GM18861 (cell line): ENCODE measurements around the gene SLC22A4.

Experiments
- ATAC-seq: cut with Tn5 transposase; IDR thresholded peaks from one replicate; pipeline ENCODE4 v1.9.1; 2021; ENCODE audit not compliant: unreplicated experiment

Gene SLC22A4

DNA sequence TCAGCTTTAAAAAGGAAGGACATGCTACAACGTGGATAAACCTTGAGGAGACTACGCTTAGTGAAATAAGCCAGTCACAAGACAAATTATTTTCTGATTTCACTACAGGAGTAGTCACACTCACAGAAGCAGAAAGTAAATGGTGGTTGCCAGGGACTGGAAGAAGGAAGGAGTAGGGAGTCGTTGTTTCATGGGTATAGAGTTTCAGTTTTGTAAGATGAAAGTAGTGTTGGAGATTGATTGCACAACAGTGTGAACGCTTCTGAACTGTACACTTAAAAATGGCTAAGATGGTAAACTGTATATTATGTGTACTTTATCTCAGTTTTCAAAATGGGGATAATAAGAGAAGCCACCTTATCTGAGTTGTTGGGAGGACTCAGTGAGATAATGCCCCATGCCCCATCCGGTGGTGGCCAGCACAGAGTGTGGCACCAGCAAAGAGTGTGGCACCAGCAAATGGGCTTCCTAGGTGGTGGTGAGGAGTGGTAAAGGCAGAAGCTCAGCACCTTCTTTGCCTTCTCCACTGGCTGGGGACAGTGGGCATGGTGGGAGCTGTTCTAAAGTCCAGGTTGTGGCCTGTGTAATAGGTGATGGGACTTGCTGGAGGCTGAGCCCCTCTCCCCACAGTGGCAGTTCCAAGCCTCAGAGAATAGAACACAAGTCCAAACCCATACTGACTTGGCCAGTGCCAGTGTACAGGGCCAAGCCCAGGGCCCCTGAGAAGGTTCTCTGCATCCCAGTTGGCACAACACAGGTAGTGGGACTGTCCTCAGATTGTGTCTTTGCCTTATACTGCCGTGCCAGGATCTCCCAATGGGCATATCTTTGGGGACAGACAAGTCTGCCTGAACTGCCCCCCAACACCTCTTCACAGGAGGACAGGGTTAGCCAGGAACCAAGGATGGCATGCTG lies 4.4 kb downstream of the SLC22A4 start:
- no peak for ATAC-seq

DNA sequence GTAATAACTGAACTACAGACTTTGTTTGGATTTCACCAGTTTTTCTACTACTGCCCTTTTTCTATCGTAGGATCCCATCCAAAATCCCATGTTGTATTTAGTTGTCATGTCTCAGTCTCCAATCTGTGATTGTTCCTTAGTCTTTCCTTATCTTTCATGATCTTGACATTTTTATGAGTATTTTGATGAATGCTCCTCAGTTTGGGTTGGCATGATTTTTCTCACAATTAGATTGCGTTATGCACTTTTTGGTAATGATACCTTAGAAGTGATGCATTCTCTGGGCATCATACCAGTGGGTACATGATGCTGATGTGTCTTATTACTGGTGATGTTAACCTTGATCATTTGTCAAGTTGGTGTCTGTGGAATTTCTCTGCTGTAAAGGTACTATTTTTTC lies 5.7 kb downstream of the SLC22A4 start:
- ATAC-seq, result no peak

DNA sequence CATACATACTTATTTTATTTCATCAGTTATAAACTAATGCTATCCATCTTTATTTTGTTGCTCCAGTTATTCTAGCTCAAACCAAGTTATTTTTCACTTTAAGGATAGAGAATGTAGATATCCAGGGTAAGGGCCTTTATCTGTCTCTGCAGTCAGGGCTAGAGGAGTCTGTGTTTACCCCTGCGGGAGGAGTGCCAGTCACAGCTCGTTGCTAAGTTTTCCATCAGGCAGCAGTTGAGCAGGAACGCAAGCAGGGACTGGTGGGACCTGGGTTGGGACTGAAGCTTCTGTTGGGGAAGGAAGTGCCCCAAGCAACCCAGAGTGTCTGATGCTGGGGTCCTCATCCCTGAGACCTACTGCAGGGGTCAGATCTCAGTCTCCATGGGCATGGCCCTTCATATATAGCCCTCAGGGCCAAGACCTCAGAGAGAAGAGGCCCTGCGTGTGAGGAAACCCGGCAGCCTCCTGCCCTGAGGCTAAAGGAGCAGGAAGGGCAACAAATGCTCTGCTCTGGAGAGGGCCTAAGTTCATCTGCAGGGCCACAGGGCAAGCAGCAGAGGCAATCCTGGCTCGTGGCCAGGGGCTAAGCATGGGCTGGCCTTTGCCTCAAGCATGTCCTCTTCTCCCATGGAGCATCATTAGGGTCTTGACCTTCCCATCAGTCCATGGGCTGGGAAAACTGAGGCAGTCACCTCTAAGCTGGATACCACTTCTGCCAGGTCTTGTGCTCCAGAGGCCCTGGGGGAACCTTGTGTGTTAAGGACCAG lies 6.6 kb downstream of the SLC22A4 start:
- ATAC-seq, result no peak

DNA sequence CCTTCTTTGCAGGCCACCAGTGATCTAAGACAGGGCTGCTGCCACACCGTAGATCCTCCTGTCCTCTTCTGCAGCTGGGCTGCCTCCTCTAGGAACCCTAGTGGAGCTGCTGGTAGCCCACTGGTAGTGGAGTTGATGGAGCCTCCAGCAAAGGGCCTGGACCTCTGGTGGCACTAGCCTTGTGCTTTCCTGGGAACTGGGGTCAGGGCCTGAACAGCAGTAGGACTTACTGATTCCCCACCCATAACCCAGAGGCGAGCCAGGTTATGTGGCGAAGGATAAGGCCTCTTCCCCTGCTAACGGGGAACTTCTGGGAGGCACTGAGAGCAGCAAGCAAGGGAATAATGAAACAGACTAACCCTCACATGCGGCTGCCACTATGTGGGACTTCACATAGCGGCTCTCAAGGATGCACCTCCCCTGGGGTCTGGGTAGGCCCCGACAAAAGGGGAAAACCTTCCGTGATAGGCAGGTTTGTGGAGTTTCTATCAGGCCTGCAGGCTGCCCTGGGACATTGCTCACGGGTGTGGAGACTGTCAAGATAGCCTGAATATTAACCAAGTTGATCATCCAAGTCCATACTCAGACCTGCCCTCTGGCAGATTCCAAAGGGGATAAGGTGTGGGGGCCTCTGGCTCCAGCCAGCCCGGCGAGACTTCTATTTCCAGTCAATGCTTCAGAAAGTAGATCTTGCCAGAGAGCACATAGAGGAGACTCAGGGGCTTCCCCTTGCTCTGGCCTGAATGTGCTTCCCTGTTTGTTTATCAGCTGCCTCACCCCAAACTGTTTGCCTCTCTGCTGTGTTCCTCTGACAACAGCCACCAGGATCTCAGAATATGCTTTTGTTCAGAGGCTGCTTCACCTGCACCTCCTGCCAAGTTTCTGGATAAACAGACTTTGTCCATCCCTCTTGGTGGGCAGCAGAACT lies 7.4 kb downstream of the SLC22A4 start:
- no peak for ATAC-seq

DNA sequence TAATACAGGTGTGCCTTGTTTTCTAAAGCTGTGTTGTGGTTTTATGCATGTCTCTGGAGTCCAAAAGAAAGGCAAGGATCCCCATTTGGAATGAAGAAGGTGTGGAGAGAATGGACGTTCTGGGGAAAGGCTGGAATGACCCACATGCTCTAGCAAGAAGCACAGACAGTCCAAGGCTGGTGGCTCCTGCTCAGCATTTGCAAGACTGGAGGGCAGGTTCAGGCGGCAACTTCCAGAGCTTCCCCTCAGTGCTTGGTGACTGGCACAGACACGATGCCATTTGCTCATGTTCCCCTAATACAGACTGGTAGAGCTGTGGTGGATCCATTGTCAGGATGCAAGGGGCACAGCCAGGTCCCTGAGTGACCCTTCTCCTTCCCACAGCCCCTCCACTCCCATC lies 8.2 kb downstream of the SLC22A4 start:
- ATAC-seq, result no peak

DNA sequence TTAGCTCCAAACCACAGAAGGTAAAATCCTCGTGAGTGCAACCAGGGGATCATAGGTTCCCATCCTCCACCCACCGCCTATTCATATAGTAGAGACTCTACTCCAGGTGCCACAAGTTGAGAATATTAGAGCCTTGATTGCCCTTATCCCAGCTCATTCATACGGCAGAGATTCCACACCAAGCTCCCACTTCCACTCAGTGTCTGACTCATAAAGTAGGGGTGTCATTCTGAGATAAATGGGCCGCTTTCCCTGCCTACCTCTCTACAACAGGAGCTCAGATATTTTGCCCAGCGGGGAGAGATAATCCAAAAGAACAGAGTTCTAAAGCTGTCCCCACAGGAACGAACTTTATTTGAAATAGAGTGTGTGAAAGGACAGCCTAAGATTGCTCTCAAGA lies 9.4 kb downstream of the SLC22A4 start:
- no peak for ATAC-seq

DNA sequence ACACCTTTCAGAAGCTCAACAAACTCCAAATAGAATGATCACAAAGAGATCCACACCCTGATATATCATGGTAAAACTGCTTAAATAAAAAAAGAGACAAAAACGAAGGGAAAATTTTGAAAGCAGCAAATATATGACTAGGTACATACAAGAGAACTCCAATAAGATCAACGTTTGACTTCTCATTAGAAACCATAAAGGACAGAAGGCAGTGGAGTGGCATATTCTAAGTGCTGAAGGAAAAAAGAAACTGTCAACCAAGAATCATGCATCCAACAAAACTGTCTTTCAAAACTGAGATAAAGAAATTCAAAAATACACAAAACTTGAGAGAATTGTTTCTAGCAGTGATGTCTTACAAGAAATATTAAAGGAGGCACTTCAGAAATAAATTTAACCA lies 11.2 kb downstream of the SLC22A4 start:
- ATAC-seq, result no peak

DNA sequence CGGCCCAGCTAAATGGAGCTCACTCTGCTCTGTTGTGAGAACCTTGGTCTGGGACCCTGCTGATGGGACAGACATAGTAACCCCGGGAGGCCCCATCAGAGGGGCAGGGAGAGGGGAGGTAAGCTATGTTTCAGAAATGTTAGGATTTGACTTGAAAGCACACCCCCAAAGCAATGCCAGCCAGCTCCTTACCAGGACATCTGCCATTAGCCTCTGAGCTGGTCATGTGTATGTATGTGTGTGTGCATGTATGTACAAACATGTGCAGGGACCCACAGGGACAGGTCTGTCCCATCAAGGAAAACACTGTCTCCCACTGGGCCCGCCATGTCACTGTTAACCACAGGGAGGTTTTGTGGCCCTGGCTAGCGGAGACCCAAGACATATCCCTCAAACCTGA lies 14.5 kb downstream of the SLC22A4 start:
- no peak for ATAC-seq

DNA sequence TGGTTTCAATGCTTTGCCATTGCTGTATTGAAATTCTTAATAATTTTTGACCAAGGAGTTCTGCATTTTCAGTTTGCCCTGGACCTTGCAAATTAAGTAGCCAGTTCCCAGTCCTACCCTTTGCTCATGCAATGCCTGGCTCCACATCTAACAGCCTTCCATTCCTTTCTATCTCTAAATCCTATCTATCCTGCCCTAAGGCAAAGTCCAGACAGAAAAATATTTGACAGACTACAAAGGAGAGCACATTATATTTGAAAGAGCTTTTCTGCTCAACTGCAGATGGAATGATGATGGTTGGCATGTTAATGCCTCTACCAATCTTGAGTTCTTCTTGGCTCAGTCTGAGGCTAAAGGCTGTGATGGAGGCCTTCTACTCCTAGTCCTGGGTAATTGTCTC lies 15.5 kb downstream of the SLC22A4 start:
- no peak for ATAC-seq

DNA sequence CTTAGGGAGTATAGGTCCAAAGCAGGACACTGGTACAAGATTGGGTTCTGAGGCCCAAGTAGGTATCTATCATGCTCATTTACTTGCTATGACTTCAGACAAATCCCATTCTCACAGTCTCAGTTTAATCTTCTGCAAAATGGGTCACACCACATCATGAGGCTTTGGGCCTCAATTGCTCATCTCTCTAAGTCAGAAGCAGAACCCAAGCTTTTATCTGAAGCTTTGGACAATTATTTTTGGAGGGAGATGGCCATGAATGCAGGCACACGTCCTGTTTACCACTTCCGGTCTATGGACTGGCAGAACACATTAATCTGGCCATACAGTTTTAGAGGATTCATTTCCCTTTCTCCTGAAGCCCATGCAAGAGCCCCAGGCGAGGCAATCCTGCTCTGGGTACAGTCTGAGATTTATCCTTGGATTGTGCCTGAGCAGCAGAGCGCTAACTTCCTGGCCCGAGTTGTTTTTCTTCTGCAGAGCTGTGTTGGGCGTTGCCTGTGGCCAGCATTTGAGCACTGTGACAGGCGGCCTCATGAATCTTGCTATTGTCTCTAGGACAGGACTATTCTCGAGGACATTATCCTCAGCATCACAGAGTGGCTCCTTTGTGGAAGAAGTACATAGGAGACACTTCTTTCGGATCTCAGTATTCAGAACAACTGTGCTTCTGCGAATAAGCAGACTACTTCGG lies 16.1 kb downstream of the SLC22A4 start:
- no peak for ATAC-seq

DNA sequence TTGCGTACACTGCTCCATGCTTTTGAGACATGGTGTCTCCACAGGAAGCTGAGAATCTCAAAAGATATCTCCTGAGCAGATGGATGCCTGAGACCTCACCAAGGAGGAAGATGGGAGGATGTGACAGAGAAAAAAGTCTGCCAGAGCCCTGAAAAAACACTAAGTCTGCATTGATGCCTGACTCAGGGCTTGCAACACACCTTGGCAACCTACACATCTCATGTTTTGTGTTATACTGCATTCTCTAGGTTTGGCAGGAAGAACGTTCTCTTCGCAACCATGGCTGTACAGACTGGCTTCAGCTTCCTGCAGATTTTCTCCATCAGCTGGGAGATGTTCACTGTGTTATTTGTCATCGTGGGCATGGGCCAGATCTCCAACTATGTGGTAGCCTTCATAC lies 19.2 kb downstream of the SLC22A4 start:
- no peak for ATAC-seq

DNA sequence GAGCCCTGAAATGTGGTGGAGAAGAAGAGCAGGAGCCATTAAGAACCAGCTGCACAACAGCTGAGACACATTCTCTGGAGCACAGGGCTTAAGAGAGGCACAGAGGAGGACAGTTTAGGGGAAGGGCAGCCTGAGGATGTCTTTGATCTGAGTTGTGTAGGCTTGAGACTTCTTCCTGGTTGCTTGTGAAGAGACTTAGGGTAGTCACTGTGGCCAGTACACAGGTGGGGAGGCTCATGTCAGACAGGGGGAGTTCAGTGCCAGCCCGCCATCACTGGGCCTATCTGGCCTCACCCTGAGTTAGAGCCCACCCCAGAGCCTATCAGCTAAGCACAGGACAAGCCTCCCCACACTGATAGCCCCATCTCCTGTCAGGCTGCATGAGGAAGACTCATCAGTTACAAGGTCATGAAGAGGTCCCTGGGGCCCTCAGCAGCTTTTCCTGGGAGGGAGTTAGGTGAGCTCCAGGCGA lies 19.8 kb downstream of the SLC22A4 start:
- ATAC-seq, result no peak

DNA sequence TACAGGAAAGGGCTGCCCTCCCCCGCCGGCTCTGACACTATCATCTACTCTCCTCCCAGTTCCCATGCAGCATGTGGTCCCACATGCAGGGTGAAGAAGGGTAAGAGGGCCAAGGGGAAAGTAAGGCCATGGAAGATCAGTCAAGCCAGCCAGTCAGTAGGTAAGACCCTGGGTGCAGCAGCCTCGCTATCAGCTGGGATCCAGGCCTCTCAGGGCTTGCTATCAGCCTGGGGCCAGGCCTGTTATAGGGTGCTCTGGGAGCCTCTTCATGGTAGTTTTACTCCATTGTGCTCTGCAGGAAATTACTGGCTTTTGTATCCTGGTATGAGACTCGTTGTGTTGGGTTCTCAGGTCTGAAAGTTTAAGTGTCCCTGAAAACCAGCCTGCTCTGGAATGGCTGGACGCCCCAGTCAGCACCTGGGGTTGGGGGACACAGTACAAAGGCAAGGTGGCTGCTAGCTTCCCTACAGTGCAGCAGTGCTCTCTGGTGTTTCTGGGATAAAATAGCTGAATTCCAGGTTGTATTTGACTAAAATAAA lies 21.4 kb downstream of the SLC22A4 start:
- ATAC-seq, result no peak

DNA sequence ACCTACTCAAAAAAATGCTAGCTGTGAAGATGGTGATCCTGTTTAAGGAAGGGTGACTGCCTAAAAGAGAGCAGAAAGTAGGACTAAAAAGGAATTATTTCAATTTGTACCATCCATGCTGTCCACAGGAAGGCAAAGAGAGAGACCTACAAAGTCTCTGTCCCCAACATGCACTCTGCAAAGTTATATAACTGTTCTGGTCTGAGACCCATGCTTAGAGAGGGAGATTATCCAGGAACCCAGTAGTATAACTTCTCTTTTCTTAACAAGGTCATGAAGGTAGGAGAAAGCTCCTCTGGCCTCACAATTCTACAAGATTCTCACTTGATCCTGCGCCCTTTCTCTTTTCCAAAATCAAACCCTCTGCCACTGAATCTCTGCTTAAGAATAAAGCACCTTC lies 25.8 kb downstream of the SLC22A4 start:
- no peak for ATAC-seq

DNA sequence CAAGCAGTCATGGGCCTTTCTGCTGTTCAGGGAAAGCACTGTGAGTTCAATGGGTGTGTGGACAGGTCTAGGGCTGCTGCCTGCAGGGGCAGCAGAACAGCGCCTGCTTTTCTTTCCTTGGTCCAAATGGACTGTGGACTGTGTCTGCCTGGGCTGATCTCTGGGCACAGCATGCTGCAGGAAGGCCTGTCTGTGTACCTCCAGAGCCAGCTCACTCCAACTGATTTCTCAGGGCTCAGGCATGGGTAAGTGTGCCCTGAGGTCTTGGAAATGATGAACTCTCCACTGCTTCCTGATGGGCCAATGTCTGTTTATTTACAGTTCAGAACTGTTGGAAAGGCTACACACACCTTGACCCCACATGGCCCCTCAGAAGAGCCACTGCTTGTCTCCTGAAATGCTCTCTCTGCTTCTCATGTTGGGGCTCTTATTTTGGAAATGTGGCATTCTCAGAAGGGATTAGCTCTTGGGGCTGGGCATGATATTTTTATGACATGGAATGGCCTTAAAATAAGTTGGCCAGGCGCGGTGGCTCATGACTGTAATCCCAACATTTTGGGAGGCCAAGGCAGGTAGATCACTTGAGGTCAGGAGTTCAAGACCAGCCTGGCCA lies 27.0 kb downstream of the SLC22A4 start:
- no peak for ATAC-seq

DNA sequence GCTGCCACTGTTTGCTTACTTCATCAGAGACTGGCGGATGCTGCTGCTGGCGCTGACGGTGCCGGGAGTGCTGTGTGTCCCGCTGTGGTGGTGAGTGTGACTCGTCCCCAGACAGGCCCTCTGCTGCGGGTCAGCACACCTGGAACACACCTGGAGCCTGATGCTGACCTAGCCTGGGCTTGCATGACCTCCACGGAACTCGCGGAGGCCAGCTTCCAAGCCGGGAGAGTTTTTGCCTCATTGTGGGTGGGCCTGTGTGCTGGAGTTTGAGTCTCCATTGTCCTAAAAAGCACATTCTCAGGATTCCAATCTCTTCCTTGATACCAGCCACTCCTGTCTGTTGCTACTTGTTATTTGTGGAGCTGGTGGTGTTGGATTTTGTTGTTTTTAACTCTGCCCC lies 28.1 kb downstream of the SLC22A4 start:
- ATAC-seq, result no peak

DNA sequence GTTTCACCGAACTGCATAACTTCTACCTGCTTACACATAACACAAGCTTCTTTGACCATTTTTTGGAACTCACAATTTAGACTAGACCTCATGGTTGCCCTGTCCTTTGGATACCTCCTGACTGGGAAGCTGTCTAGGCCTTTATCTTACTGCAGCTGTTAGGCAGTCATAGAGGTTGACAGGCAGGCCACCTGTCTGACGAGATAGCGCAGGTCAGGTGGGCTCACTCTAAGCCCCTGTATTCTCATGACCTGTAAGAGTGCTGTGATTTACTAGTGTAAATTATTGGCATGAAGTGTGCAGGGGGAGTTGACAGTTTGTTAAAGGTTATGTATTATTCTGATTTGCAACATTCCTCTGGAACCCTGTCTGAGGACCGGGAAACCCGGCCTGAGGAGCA lies 29.0 kb downstream of the SLC22A4 start:
- no peak for ATAC-seq

DNA sequence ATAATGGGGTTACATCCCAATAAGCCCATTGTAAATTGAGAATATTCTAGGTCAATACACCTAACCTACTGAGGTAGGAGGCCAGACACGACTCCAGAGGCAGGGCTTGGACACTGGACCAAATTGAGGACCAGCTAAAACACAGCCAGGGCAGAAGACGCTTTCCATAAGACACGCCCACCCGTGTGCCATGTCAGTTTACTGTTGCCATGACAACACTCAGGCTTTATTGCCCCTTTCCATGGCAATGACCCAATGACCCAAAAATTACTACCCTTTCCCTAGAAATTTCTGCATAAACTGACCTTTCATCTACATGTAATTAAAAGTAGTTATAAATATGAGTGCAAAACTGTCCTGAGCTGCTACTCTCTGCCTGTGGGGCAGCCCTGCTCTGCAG lies 31.5 kb downstream of the SLC22A4 start:
- ATAC-seq, result no peak

DNA sequence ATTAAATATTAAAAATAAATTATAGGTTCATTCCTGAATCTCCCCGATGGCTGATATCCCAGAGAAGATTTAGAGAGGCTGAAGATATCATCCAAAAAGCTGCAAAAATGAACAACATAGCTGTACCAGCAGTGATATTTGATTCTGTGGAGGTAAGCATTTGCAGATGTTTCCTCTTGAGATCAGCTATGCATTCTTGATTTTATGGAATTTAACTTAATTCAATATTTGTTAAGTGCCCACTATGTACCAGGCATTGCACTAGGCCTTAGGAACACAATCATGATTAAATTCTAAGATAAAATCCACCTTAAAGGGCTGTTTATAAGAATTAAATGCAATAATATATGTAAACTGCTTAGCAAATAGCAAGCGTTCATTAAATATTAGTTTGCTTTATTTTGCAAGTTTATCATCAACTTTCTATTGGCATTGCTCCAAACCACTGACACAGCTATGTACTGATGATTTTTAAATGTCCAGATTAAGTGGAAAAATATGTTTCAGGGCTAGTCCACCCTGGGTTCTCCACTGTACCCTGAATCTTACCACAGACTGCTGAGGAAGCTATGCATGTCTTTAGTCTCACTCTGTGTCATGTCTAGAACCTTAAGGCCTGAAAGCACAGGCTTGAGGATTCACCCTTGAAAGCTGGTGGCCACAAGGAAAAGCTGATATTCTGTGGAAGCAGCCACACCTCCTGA lies 33.2 kb downstream of the SLC22A4 start:
- no peak for ATAC-seq
